K562 (cell line): ENCODE measurements around the gene TXNRD2. TPM values are rescaled to one million over a fixed set of nuclear protein-coding genes. Genes with fewer than 3 reads are reported as not detected.

Source experiments
- ATF4 ChIP-seq: fragments of 450-650 bp; formaldehyde crosslinking; IDR thresholded peaks from 2 replicates; pipeline ENCODE4 v1.4.0; 2022; ENCODE audit warnings: mild to moderate bottlenecking, moderate library complexity
- FIP1L1 ChIP-seq: fragments of 200-400 bp; formaldehyde crosslinking; IDR thresholded peaks from 2 replicates; pipeline ENCODE4 v1.6.1; 2018; ENCODE audit warnings: mild to moderate bottlenecking, low read depth, low read length; ENCODE audit not compliant: poor library complexity, severe bottlenecking
- GTF2F1 ChIP-seq: IDR thresholded peaks from 2 replicates; pipeline ENCODE4 v1.6.1; 2011; ENCODE audit warnings: low read depth, low read length, improper control_type of control experiment
- MBD2 ChIP-seq: sonication (generic); IDR thresholded peaks from 2 replicates; pipeline ENCODE4 v1.6.1; 2016; ENCODE audit warnings: low read depth, borderline replicate concordance
- MCM7 ChIP-seq, 2 experiments: fragments of 450-650 bp; IDR thresholded peaks; 2 replicates each; pipeline ENCODE4 v1.6.1; 2016 to 2018
- NCOR1 ChIP-seq: fragments of 450-650 bp; IDR thresholded peaks from 2 replicates; pipeline ENCODE4 v1.6.1; 2016; ENCODE audit warnings: mild to moderate bottlenecking, moderate library complexity
- PHF20 ChIP-seq: fragments of 450-650 bp; IDR thresholded peaks from 2 replicates; pipeline ENCODE4 v1.6.1; 2018; ENCODE audit not compliant: partially characterized antibody
- PHF8 ChIP-seq: fragments of 200-600 bp; sonication (generic); IDR thresholded peaks from 2 replicates; pipeline ENCODE4 v1.6.1; 2012; ENCODE audit warnings: mixed run types, mild to moderate bottlenecking, inconsistent platforms, low read length, moderate library complexity, borderline replicate concordance
- SMC3 ChIP-seq: conservative IDR thresholded peaks from 2 replicates; pipeline ENCODE4 v1.6.1; 2011; ENCODE audit warnings: low read depth, low read length, improper control_type of control experiment; ENCODE audit not compliant: insufficient read depth
- SPI1 ChIP-seq: IDR thresholded peaks from 2 replicates; pipeline ENCODE4 v1.6.1; 2011; ENCODE audit warnings: low read depth, low read length, control low read depth, borderline replicate concordance
- ZBTB7A ChIP-seq: IDR thresholded peaks from 2 replicates; pipeline ENCODE4 v1.6.1; 2011; ENCODE audit warnings: low read depth, mild to moderate bottlenecking, low read length, moderate library complexity, borderline replicate concordance; ENCODE audit not compliant: control insufficient read depth
- ZFPM2 ChIP-seq: fragments of 250-450 bp; sonication (Bioruptor Pico); IDR thresholded peaks from 2 replicates; pipeline ENCODE4 v1.5.1; 2022; ENCODE audit warnings: mild to moderate bottlenecking
- ZHX1 ChIP-seq: fragments of 150-350 bp; conservative IDR thresholded peaks from 2 replicates; pipeline ENCODE4 v1.6.1; 2014; ENCODE audit warnings: low read length
- ZNF830 ChIP-seq: fragments of 250-450 bp; sonication (Bioruptor Pico); IDR thresholded peaks from 2 replicates; pipeline ENCODE4 v1.5.0; 2021; ENCODE audit warnings: mild to moderate bottlenecking
- polyA plus RNA-seq, 8 experiments: library from polyadenylated mRNA; depleted of rRNA in 4 of 8; stranded (reverse) in 5 of 8; unstranded in 3 of 8; fragments of >200 nt; fragmentation: Nextera tagmentation in 2 of 8; fragmentation: Illumina TruSeq in 1 of 8; extraction: Ambion mirVana in 2 of 8; extraction: Trizol in 1 of 8; gene quantifications; 2 replicates each; pipeline versions ENCODE4 v1.2.1 to v1.2.3, GENCODE V29; 2011 to 2014; ENCODE audit warnings: inconsistent platforms in 1 of 8, missing spikeins in 1 of 8
- total RNA-seq, 7 experiments: library from RNA; depleted of rRNA in 6 of 7; stranded (reverse); fragments of >200 nt in 6 of 7; fragmentation: Illumina TruSeq in 2 of 7; extraction: Trizol in 2 of 7; gene quantifications; 2 replicates each; pipeline versions ENCODE4 v1.2.1 to v1.2.3, GENCODE V29; 2011 to 2021; ENCODE audit warnings: low replicate concordance in 1 of 7
- TF ChIP-seq, protein P1 (sequence below): fragments of 250-450 bp; sonication (Bioruptor Pico); IDR thresholded peaks from 2 replicates; pipeline ENCODE4 v1.4.0; 2020
- TF ChIP-seq, protein P2 (sequence below): sonication (generic); IDR thresholded peaks from 2 replicates; pipeline ENCODE4 v1.6.1; 2016

The TXNRD2 gene
- total and polyA plus RNA-seq, 9 of the 15 experiments (the other 6 are each of a cell fraction or from before 2014, with no cell fraction given), result 3.3 to 80.2 (median 49.4) TPM

GRCh38 chr22:19959587-19960490, 18.2 kb upstream of the TXNRD2 start (continued):
- TF ChIP-seq, protein P1, sequence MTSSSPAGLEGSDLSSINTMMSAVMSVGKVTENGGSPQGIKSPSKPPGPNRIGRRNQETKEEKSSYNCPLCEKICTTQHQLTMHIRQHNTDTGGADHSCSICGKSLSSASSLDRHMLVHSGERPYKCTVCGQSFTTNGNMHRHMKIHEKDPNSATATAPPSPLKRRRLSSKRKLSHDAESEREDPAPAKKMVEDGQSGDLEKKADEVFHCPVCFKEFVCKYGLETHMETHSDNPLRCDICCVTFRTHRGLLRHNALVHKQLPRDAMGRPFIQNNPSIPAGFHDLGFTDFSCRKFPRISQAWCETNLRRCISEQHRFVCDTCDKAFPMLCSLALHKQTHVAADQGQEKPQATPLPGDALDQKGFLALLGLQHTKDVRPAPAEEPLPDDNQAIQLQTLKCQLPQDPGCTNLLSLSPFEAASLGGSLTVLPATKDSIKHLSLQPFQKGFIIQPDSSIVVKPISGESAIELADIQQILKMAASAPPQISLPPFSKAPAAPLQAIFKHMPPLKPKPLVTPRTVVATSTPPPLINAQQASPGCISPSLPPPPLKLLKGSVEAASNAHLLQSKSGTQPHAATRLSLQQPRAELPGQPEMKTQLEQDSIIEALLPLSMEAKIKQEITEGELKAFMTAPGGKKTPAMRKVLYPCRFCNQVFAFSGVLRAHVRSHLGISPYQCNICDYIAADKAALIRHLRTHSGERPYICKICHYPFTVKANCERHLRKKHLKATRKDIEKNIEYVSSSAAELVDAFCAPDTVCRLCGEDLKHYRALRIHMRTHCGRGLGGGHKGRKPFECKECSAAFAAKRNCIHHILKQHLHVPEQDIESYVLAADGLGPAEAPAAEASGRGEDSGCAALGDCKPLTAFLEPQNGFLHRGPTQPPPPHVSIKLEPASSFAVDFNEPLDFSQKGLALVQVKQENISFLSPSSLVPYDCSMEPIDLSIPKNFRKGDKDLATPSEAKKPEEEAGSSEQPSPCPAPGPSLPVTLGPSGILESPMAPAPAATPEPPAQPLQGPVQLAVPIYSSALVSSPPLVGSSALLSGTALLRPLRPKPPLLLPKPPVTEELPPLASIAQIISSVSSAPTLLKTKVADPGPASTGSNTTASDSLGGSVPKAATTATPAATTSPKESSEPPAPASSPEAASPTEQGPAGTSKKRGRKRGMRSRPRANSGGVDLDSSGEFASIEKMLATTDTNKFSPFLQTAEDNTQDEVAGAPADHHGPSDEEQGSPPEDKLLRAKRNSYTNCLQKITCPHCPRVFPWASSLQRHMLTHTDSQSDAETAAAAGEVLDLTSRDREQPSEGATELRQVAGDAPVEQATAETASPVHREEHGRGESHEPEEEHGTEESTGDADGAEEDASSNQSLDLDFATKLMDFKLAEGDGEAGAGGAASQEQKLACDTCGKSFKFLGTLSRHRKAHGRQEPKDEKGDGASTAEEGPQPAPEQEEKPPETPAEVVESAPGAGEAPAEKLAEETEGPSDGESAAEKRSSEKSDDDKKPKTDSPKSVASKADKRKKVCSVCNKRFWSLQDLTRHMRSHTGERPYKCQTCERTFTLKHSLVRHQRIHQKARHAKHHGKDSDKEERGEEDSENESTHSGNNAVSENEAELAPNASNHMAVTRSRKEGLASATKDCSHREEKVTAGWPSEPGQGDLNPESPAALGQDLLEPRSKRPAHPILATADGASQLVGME, result 0 out of 2 replicates have a peak, but pooled peaks have one; percentile 19
- 0 out of 2 replicates have a peak, but pooled peaks have one; percentile 74 for TF ChIP-seq ZNF830 (CRISPR knock-in tag)
- TF ChIP-seq MCM7 (IDR thresholded peaks at IDR 0.05), result no peak
- TF ChIP-seq FIP1L1, result peak; percentile 69
- no peak for TF ChIP-seq GTF2F1
- TF ChIP-seq ATF4 (CRISPR knock-in tag), result peak; percentile 25; the same call in 1 of the 2 replicates
- 0 out of 2 replicates have a peak, but pooled peaks have one; percentile 10 for TF ChIP-seq SMC3
- TF ChIP-seq ZFPM2 (CRISPR knock-in tag), result no peak; the same call in 1 of the 2 replicates
- peak; percentile 4; the same call in 1 of the 2 replicates for TF ChIP-seq MBD2
- TF ChIP-seq, protein P2, sequence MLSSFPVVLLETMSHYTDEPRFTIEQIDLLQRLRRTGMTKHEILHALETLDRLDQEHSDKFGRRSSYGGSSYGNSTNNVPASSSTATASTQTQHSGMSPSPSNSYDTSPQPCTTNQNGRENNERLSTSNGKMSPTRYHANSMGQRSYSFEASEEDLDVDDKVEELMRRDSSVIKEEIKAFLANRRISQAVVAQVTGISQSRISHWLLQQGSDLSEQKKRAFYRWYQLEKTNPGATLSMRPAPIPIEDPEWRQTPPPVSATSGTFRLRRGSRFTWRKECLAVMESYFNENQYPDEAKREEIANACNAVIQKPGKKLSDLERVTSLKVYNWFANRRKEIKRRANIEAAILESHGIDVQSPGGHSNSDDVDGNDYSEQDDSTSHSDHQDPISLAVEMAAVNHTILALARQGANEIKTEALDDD, result no peak
- TF ChIP-seq PHF20, result no peak
- no peak for TF ChIP-seq ZHX1
- peak; percentile 44; the same call in 1 of the 2 replicates for TF ChIP-seq PHF8
- TF ChIP-seq SPI1, result peak; percentile 76
- TF ChIP-seq ZBTB7A, result peak; percentile 55
- TF ChIP-seq NCOR1, result no peak
